Panc1 (cell line): ENCODE measurements around the gene ACTR3. TPM values are rescaled to one million over a fixed set of nuclear protein-coding genes. Genes with fewer than 3 reads are reported as not detected.

ENCODE experiments used
- ATAC-seq: fragments of 200-7000 bp; cut with Tn5 transposase; 2 replicates; pipeline ENCODE4 v1.9.1; 2020; ENCODE audit warnings: mild to moderate bottlenecking, moderate library complexity
- BruUV-seq: library from RNA; stranded (reverse); fragments of 400-500 nt; replicated peaks from 2 replicates; lab custom pipeline; 2021; lab: Mats Ljungman, UMichigan
- CTCF ChIA-PET: fragments of 300-600 bp; sonication (Branson Sonifier 250); formaldehyde crosslinking; loops from one replicate; lab custom pipeline; 2022; ENCODE audit warnings: antibody characterized with exemption; lab: Charles Lee
- POLR2A ChIA-PET: fragments of 300-600 bp; sonication (Branson Sonifier 250); formaldehyde crosslinking; loops from one replicate; lab custom pipeline; 2022; ENCODE audit warnings: antibody characterized with exemption; lab: Charles Lee
- DNase-seq: peaks from one replicate; pipeline ENCODE4 v3.0.0-alpha.2; 2010; ENCODE audit warnings: low read depth, low spot score
- H3K27ac ChIP-seq: 2 replicates; pipeline ENCODE4 v1.5.1; 2011; ENCODE audit warnings: mild to moderate bottlenecking, low read length, inconsistent platforms
- H3K27me3 ChIP-seq: fragments of 200-500 bp; sonication (Bioruptor generic); 2 replicates; pipeline ENCODE4 v1.6.0; 2014; ENCODE audit warnings: low read length, inconsistent platforms; ENCODE audit not compliant: control insufficient read depth, insufficient read depth
- H3K36me3 ChIP-seq: fragments of 200-500 bp; sonication (Bioruptor generic); 2 replicates; pipeline ENCODE4 v1.5.1; 2014; ENCODE audit warnings: inconsistent platforms, mild to moderate bottlenecking, low read length, moderate library complexity; ENCODE audit not compliant: control insufficient read depth, insufficient read depth
- H3K4me1 ChIP-seq: 2 replicates; pipeline ENCODE4 v1.5.1; 2011; ENCODE audit warnings: inconsistent platforms, mild to moderate bottlenecking, low read length, moderate library complexity; ENCODE audit not compliant: control insufficient read depth, insufficient read depth
- H3K4me3 ChIP-seq, 2 experiments: 2 replicates each; pipeline ENCODE4 v1.5.1; 2011 to 2012; ENCODE audit warnings: low read depth in 2 of 2, low read length in 2 of 2, mild to moderate bottlenecking in 2 of 2, inconsistent platforms in 1 of 2, moderate library complexity in 1 of 2
- H3K9me3 ChIP-seq: fragments of 200-500 bp; sonication (Bioruptor generic); 2 replicates; pipeline ENCODE4 v1.5.1; 2014; ENCODE audit warnings: low read depth, mild to moderate bottlenecking, inconsistent platforms, low read length, moderate library complexity; ENCODE audit not compliant: control insufficient read depth, insufficient read depth
- POLR2AphosphoS5 ChIP-seq: IDR thresholded peaks from 2 replicates; pipeline ENCODE4 v1.6.1; 2012; ENCODE audit warnings: mild to moderate bottlenecking, low read depth, low read length, moderate library complexity
- REST ChIP-seq, 2 experiments: IDR thresholded peaks; 2 replicates each; pipeline ENCODE4 v1.6.1; 2011 to 2012; ENCODE audit warnings: low read depth in 2 of 2, control low read depth in 1 of 2, low read length in 1 of 2, mild to moderate bottlenecking in 1 of 2, moderate library complexity in 1 of 2; ENCODE audit not compliant: insufficient read depth in 1 of 2
- SIN3A ChIP-seq: IDR thresholded peaks from 2 replicates; pipeline ENCODE4 v1.6.1; 2012; ENCODE audit warnings: low read depth, mild to moderate bottlenecking, low read length, moderate library complexity, borderline replicate concordance; ENCODE audit not compliant: insufficient read depth
- TCF7L2 ChIP-seq: IDR thresholded peaks from 2 replicates; pipeline ENCODE4 v1.6.1; 2011; ENCODE audit warnings: mild to moderate bottlenecking, low read depth, low read length, inconsistent platforms
- in situ Hi-C: cut with HindIII; loops from 2 replicates; pipeline ENCODE4 v1.10.0; 2016; ENCODE audit warnings: low sequenced_read_pairs, low pct_unique_long_range_greater_than_20kb
- intact Hi-C: fragments of 100-400 bp; cut with micrococcal nuclease; formaldehyde crosslinking; loops from one replicate; pipeline ENCODE4 v1.10.0; 2022; ENCODE audit not compliant: unreplicated experiment
- total RNA-seq: library from RNA; stranded (reverse); gene quantifications from one replicate; pipeline ENCODE4 v1.2.1, GENCODE V29; 2021; ENCODE audit not compliant: unreplicated experiment
- TF ChIP-seq, protein P1 (sequence below): fragments of 450-650 bp; IDR thresholded peaks from 2 replicates; pipeline ENCODE4 v1.5.1; 2017; ENCODE audit warnings: mild to moderate bottlenecking

ACTR3 gene
- total RNA-seq, 1 experiment from 2014 or later = 347 TPM

- Histone ChIP-seq H3K9me3 (no peaks in the 10 kb centered on the region), H3K4me3 (no peak overlapping the region), H3K27me3 (no peaks in the 10 kb centered on the region), H3K27ac (peak overlapping the region; percentile 26; the same call in 1 of the 2 replicates), H3K36me3 (no peaks in the 10 kb centered on the region), H3K4me1 (peaks cover 17% of the 10 kb centered on the region)
- ATAC-seq = no peak
- intact Hi-C loops = loop anchor here (2.0 kb wide), 1 partner anchor 574 kb away; no protein-coding TSS in a partner anchor
- no peak for DNase-seq
- in situ Hi-C loops = no loop called here
- no peak for TF ChIP-seq TCF7L2
- TF ChIP-seq POLR2AphosphoS5 = no peak
- no TSS peak for BruUV-seq
- ChIA-PET POLR2A (no interaction called here), CTCF (interaction anchor here (2.1 kb wide), 1 partner anchor 575 kb away, joined by 12 read pairs; no protein-coding TSS in a partner anchor)
These were observed 86.5 kb downstream of the ACTR3 start for GRCh38 chr2:113976277-113976928.

DNA sequence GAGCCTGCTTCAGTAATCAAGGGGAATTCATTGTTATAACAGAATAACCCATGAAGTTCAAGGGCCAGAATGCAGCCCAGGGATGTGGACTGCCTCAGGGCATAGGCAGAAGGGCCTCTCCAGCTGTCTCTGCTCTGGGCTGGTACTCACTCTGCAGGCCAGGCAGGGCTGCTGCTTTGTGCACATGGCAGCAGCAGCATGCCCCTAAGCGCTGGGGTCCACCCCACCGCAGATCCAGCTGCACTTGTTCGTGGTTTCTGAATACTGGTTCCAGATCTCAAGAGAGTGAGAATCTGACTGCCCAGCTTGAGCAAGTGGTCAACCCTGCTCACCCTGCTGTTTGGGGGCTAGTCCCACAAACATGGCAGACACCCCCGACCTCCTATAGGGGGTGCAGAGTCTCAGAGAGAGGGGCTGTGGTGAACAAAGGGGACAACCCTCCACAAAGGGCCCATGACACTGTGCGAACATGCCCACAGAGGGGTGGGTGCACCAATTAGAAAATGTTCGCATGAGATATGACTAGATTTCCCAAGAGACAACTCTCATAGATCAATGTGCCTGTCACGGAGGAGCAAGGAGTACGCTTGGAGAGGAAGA lies 87.3 kb downstream of the ACTR3 start:
- BruUV-seq = no TSS peak
- Histone ChIP-seq H3K27ac (peak overlapping the region; percentile 77), H3K36me3 (no peaks in the 10 kb centered on the region), H3K27me3 (no peaks in the 10 kb centered on the region), H3K4me3 (no peak overlapping the region), H3K9me3 (no peaks in the 10 kb centered on the region), H3K4me1 (peaks cover 17% of the 10 kb centered on the region)
- TF ChIP-seq POLR2AphosphoS5 = no peak
- TF ChIP-seq REST (IDR thresholded peaks at IDR 0.05; ENCODE audit: insufficient read depth in 1 of 2, low read depth in 2 of 2, low read length in 1 of 2) = no peak
- no peak for TF ChIP-seq TCF7L2
- no peak for TF ChIP-seq SIN3A
- TF ChIP-seq, protein P1, sequence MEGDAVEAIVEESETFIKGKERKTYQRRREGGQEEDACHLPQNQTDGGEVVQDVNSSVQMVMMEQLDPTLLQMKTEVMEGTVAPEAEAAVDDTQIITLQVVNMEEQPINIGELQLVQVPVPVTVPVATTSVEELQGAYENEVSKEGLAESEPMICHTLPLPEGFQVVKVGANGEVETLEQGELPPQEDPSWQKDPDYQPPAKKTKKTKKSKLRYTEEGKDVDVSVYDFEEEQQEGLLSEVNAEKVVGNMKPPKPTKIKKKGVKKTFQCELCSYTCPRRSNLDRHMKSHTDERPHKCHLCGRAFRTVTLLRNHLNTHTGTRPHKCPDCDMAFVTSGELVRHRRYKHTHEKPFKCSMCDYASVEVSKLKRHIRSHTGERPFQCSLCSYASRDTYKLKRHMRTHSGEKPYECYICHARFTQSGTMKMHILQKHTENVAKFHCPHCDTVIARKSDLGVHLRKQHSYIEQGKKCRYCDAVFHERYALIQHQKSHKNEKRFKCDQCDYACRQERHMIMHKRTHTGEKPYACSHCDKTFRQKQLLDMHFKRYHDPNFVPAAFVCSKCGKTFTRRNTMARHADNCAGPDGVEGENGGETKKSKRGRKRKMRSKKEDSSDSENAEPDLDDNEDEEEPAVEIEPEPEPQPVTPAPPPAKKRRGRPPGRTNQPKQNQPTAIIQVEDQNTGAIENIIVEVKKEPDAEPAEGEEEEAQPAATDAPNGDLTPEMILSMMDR = no peak
- in situ Hi-C loops = no loop called here
- intact Hi-C loops = loop anchor here (2.0 kb wide), 1 partner anchor 574 kb away; no protein-coding TSS in a partner anchor
- ATAC-seq = peak; percentile 23; the same call in 1 of the 2 replicates
- CTCF ChIA-PET = interaction anchor here (1.4 to 2.1 kb wide), 2 partner anchors 566 to 574 kb away, joined by 5 to 12 read pairs; no protein-coding TSS in a partner anchor
- POLR2A ChIA-PET = interaction anchor here (0.6 kb wide), 1 partner anchor 144 kb away, joined by 8 read pairs; no protein-coding TSS in a partner anchor
- no peak for DNase-seq
